Measurements from ENCODE around the gene ETFRF1.

GRCh38 chr12:25245491-25245890 is 50.5 kb downstream of the ETFRF1 start:
- TF ChIP-seq POLR2AphosphoS5 (IDR thresholded peaks at IDR 0.05; ENCODE audit: low read depth) (no peak), CTCF (IDR thresholded peaks at IDR 0.05; ENCODE audit: insufficient read depth, low read length) (no peak), GABPA (IDR thresholded peaks at IDR 0.05; ENCODE audit: low read depth) (no peak), REST (IDR thresholded peaks at IDR 0.05; ENCODE audit: insufficient replicate concordance, low read depth) (no peak), SPI1 (IDR thresholded peaks at IDR 0.05; ENCODE audit: borderline replicate concordance, low read depth) (no peak)

Data from HL-60 (cell line).